Erythroblast (primary cell): ENCODE measurements around the gene FHIP1B.

Experiments
- GATA1 ChIP-seq: IDR thresholded peaks from 2 replicates; pipeline ENCODE4 v1.6.1; 2011; ENCODE audit warnings: low read depth, mild to moderate bottlenecking, control low read depth, low read length, moderate library complexity
- POLR2A ChIP-seq: IDR thresholded peaks from 2 replicates; pipeline ENCODE4 v1.6.1; 2011; ENCODE audit warnings: mild to moderate bottlenecking, low read length

DNA sequence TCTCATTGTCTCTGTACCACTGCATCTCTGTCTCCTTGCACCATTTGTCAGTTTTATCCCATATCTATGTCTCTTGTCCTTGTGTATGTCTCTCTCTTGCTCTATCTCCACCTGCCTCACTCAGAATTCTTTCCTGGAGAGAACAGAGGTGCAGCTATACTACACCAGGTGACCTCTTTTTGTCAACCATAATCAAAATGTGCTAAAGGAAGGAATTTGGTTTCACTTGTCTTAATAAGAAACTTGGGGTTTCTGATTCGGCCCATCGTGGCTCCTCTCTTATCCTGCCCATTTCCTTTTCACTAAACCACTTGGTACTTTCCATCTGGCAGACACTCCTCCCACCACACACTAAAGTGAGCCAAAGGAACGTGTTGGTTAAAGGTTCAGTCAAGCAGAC lies 31.1 kb downstream of the FHIP1B start:
- TF ChIP-seq POLR2A (no peak), GATA1 (no peak)
